K562 (cell line): ENCODE results near the gene GIT2. TPM values are rescaled to one million over a fixed set of nuclear protein-coding genes. Genes with fewer than 3 reads are reported as not detected.
A peak's percentile ranks its signal among the peaks of the same experiment; 100 is the strongest.

Source experiments
- ATF3 ChIP-seq, 2 experiments: fragments of 450-650 bp in 1 of 2; sonication (generic) in 1 of 2; formaldehyde crosslinking in 1 of 2; IDR thresholded peaks in 1 of 2; conservative IDR thresholded peaks in 1 of 2; 2 replicates each; pipeline versions ENCODE4 v1.6.1 to v1.8.1; 2016 to 2023; ENCODE audit warnings: mild to moderate bottlenecking in 2 of 2, moderate library complexity in 2 of 2, inconsistent platforms in 1 of 2, missing genetic modification reagents in 1 of 2
- CAMTA2 ChIP-seq: fragments of 250-450 bp; sonication (Bioruptor Pico); conservative IDR thresholded peaks from 2 replicates; pipeline ENCODE4 v1.5.1; 2022
- CLOCK ChIP-seq: fragments of 250-450 bp; sonication (Bioruptor Pico); IDR thresholded peaks from 2 replicates; pipeline ENCODE4 v1.4.0; 2020; ENCODE audit warnings: mild to moderate bottlenecking, moderate library complexity, borderline replicate concordance
- CREB5 ChIP-seq: fragments of 250-450 bp; sonication (Bioruptor Pico); IDR thresholded peaks from 2 replicates; pipeline ENCODE4 v1.5.0; 2020; ENCODE audit warnings: mild to moderate bottlenecking
- GMEB1 ChIP-seq: fragments of 250-450 bp; sonication (Bioruptor Pico); IDR thresholded peaks from 2 replicates; pipeline ENCODE4 v1.4.0; 2020; ENCODE audit warnings: mild to moderate bottlenecking
- HMG20B ChIP-seq: fragments of 250-450 bp; sonication (Bioruptor Pico); IDR thresholded peaks from 2 replicates; pipeline ENCODE4 v1.5.0; 2021; ENCODE audit warnings: mild to moderate bottlenecking
- MNT ChIP-seq, 2 experiments: fragments of 450-650 bp; conservative IDR thresholded peaks; 2 replicates each; pipeline ENCODE4 v1.6.1; 2017; ENCODE audit warnings: mild to moderate bottlenecking in 2 of 2, moderate library complexity in 2 of 2
- NFE2 ChIP-seq: IDR thresholded peaks from 2 replicates; pipeline ENCODE4 v1.6.1; 2014; ENCODE audit warnings: antibody characterized with exemption, low read depth
- PHF20 ChIP-seq: fragments of 450-650 bp; IDR thresholded peaks from 2 replicates; pipeline ENCODE4 v1.6.1; 2018; ENCODE audit not compliant: partially characterized antibody
- SMARCA5 ChIP-seq: fragments of 450-650 bp; IDR thresholded peaks from 2 replicates; pipeline ENCODE4 v1.6.1; 2016
- TAF15 ChIP-seq: fragments of 200-400 bp; formaldehyde crosslinking; IDR thresholded peaks from 2 replicates; pipeline ENCODE4 v1.6.1; 2017; ENCODE audit warnings: mild to moderate bottlenecking, low read depth, low read length, moderate library complexity
- TEAD2 ChIP-seq: fragments of 450-650 bp; IDR thresholded peaks from 2 replicates; pipeline ENCODE4 v1.6.1; 2016; ENCODE audit warnings: missing genetic modification characterization, control low read depth, missing compliant biosample characterization
- THAP7 ChIP-seq: fragments of 250-450 bp; sonication (Bioruptor Pico); IDR thresholded peaks from 2 replicates; pipeline ENCODE4 v1.5.0; 2021
- TOE1 ChIP-seq, 2 experiments: fragments of 450-650 bp in 1 of 2; sonication (generic) in 1 of 2; formaldehyde crosslinking in 1 of 2; IDR thresholded peaks; 2 replicates each; pipeline versions ENCODE4 v1.7.1 to v1.8.0; 2016 to 2022; ENCODE audit warnings: borderline replicate concordance in 2 of 2, mild to moderate bottlenecking in 2 of 2, antibody characterized with exemption in 1 of 2, inconsistent platforms in 1 of 2, low read depth in 1 of 2, missing genetic modification reagents in 1 of 2, moderate library complexity in 1 of 2
- ZNF444 ChIP-seq: fragments of 250-450 bp; sonication (Bioruptor Pico); IDR thresholded peaks from 2 replicates; pipeline ENCODE4 v1.4.0; 2020; ENCODE audit warnings: mild to moderate bottlenecking, moderate library complexity
- ZNF584 ChIP-seq: fragments of 200-800 bp; sonication (Bioruptor generic); IDR thresholded peaks from 2 replicates; pipeline ENCODE4 v1.6.1; 2016; ENCODE audit warnings: low read depth, mild to moderate bottlenecking, missing genetic modification characterization, missing compliant biosample characterization
- ZSCAN32 ChIP-seq: fragments of 450-650 bp; formaldehyde crosslinking; IDR thresholded peaks from 2 replicates; pipeline ENCODE4 v1.4.0; 2020; ENCODE audit warnings: mild to moderate bottlenecking, moderate library complexity
- polyA plus RNA-seq, 8 experiments: library from polyadenylated mRNA; depleted of rRNA in 4 of 8; stranded (reverse) in 5 of 8; unstranded in 3 of 8; fragments of >200 nt; fragmentation: Nextera tagmentation in 2 of 8; fragmentation: Illumina TruSeq in 1 of 8; extraction: Ambion mirVana in 2 of 8; extraction: Trizol in 1 of 8; gene quantifications; 2 replicates each; pipeline versions ENCODE4 v1.2.1 to v1.2.3, GENCODE V29; 2011 to 2014; ENCODE audit warnings: inconsistent platforms in 1 of 8, missing spikeins in 1 of 8
- total RNA-seq, 7 experiments: library from RNA; depleted of rRNA in 6 of 7; stranded (reverse); fragments of >200 nt in 6 of 7; fragmentation: Illumina TruSeq in 2 of 7; extraction: Trizol in 2 of 7; gene quantifications; 2 replicates each; pipeline versions ENCODE4 v1.2.1 to v1.2.3, GENCODE V29; 2011 to 2021; ENCODE audit warnings: low replicate concordance in 1 of 7

The GIT2 gene
- total and polyA plus RNA-seq, 9 of the 15 experiments (the other 6 are each of a cell fraction or from before 2014, with no cell fraction given) = 4.0 to 30.4 (median 23.5) TPM

- TF ChIP-seq HMG20B (CRISPR knock-in tag) (no peak), MNT (conservative IDR thresholded peaks at IDR 0.05) (peak; percentile 58 to 61), PHF20 (no peak), TOE1 (IDR thresholded peaks at IDR 0.05; ENCODE audit: borderline replicate concordance) (0 out of 2 replicates have a peak, but pooled peaks have one; percentile 28), TOE1 (CRISPR knock-in tag; IDR thresholded peaks at IDR 0.05; ENCODE audit: borderline replicate concordance, low read depth) (no peak), CAMTA2 (CRISPR knock-in tag) (no peak), TAF15 (no peak), ATF3 (IDR thresholded peaks at IDR 0.05) (no peak), ATF3 (CRISPR knock-in tag; conservative IDR thresholded peaks at IDR 0.05) (no peak), NFE2 (no peak), SMARCA5 (0 out of 2 replicates have a peak, but pooled peaks have one; percentile 25), CREB5 (no peak), THAP7 (CRISPR knock-in tag) (no peak), GMEB1 (CRISPR knock-in tag) (no peak), ZSCAN32 (no peak), ZNF584 (CRISPR knock-in tag) (no peak), CLOCK (no peak), TEAD2 (no peak), ZNF444 (CRISPR knock-in tag) (no peak)
Measured at GRCh38 chr12:109910969-109911348, 85.2 kb downstream of the GIT2 start (continued).
